A673 (cell line): Measurements from ENCODE around the gene ATRIP. TPM values are rescaled to one million over a fixed set of nuclear protein-coding genes. Genes with fewer than 3 reads are reported as not detected.

Experiments used
- BruUV-seq: library from RNA; stranded (reverse); fragments of 400-500 nt; replicated peaks from 2 replicates; lab custom pipeline; 2021; lab: Mats Ljungman, UMichigan
- CTCF ChIA-PET: fragments of 300-600 bp; sonication (Branson Sonifier 250); formaldehyde crosslinking; loops from one replicate; lab custom pipeline; 2022; ENCODE audit warnings: antibody characterized with exemption; lab: Charles Lee
- POLR2A ChIA-PET: fragments of 300-600 bp; sonication (Branson Sonifier 250); formaldehyde crosslinking; loops from one replicate; lab custom pipeline; 2022; ENCODE audit warnings: antibody characterized with exemption; ENCODE audit not compliant: low non-redundant PET; lab: Charles Lee
- DNase-seq: peaks from one replicate; pipeline ENCODE4 v3.0.0-alpha.2; 2015; ENCODE audit warnings: low spot score
- H3K27ac ChIP-seq: fragments of 200-600 bp; sonication (generic); 2 replicates; pipeline ENCODE4 v1.5.1; 2016; ENCODE audit warnings: mixed run types, low read depth, mild to moderate bottlenecking, mixed read lengths, antibody characterized with exemption, low read length; ENCODE audit not compliant: poor library complexity, severe bottlenecking
- H3K27me3 ChIP-seq: fragments of 200-600 bp; sonication (generic); replicated peaks from 2 replicates; pipeline ENCODE4 v1.6.1; 2017; ENCODE audit warnings: mixed run types, low read depth, mild to moderate bottlenecking, mixed read lengths, antibody characterized with exemption, low read length; ENCODE audit not compliant: insufficient read depth, poor library complexity
- H3K36me3 ChIP-seq: fragments of 200-600 bp; sonication (generic); 2 replicates; pipeline ENCODE4 v1.6.1; 2016; ENCODE audit warnings: mixed run types, mild to moderate bottlenecking, mixed read lengths, antibody characterized with exemption, low read length; ENCODE audit not compliant: insufficient read depth, poor library complexity, severe bottlenecking
- H3K4me1 ChIP-seq: fragments of 200-600 bp; sonication (generic); 2 replicates; pipeline ENCODE4 v1.6.1; 2017; ENCODE audit warnings: mixed run types, mild to moderate bottlenecking, mixed read lengths, antibody characterized with exemption, low read length; ENCODE audit not compliant: insufficient read depth, poor library complexity, severe bottlenecking
- H3K4me3 ChIP-seq: fragments of 200-600 bp; sonication (generic); 2 replicates; pipeline ENCODE4 v1.5.1; 2016; ENCODE audit warnings: low read depth, mixed run types, mild to moderate bottlenecking, mixed read lengths, low read length; ENCODE audit not compliant: poor library complexity, severe bottlenecking
- H3K9me3 ChIP-seq: fragments of 200-600 bp; sonication (generic); 2 replicates; pipeline ENCODE4 v1.6.1; 2016; ENCODE audit warnings: mixed run types, low read depth, mild to moderate bottlenecking, mixed read lengths, antibody characterized with exemption, low read length; ENCODE audit not compliant: poor library complexity, severe bottlenecking
- EZH2 ChIP-seq: fragments of 200-600 bp; sonication (generic); IDR thresholded peaks from 2 replicates; pipeline ENCODE4 v1.6.1; 2017; ENCODE audit warnings: borderline replicate concordance, low read depth, mild to moderate bottlenecking, mixed read lengths, antibody characterized with exemption, low read length; ENCODE audit not compliant: poor library complexity, severe bottlenecking
- intact Hi-C: fragments of 100-400 bp; cut with micrococcal nuclease; formaldehyde crosslinking; loops from one replicate; pipeline ENCODE4 v1.10.0; 2022; ENCODE audit not compliant: unreplicated experiment
- total RNA-seq: library from RNA; stranded (reverse); gene quantifications from 2 replicates; pipeline ENCODE4 v1.2.3, GENCODE V29; 2021
- TF ChIP-seq, protein P1 (sequence below): fragments of 300-800, 200-600 bp; sonication (generic); conservative IDR thresholded peaks from 2 replicates; pipeline ENCODE4 v1.5.1; 2017; ENCODE audit warnings: low read depth, mild to moderate bottlenecking, antibody characterized with exemption, low read length, moderate library complexity, mixed read lengths

ATRIP gene
- total RNA-seq, 1 experiment from 2014 or later = 9.7 TPM

DNA sequence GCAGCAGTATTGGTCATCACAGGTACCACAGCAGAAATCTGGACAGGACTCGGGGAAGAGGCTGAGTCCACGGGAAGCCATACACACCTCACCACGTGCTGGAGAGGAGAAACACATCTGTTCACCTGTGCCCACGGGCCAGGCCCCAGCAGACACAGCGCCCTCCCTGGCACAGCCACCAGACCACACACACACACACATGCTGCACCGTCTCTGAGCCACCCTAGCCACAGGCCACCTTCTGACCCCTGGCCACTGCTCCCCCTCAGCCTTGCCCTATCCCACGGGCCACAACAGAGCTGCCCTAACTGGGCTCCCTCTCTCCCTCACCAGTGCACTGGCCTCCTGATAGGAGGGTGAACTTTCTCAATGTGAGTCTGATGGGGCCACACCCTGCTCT is 54.7 kb downstream of the ATRIP start:
- no peaks in the 10 kb centered on the region for H3K9me3 ChIP-seq
- TF ChIP-seq, protein P1, sequence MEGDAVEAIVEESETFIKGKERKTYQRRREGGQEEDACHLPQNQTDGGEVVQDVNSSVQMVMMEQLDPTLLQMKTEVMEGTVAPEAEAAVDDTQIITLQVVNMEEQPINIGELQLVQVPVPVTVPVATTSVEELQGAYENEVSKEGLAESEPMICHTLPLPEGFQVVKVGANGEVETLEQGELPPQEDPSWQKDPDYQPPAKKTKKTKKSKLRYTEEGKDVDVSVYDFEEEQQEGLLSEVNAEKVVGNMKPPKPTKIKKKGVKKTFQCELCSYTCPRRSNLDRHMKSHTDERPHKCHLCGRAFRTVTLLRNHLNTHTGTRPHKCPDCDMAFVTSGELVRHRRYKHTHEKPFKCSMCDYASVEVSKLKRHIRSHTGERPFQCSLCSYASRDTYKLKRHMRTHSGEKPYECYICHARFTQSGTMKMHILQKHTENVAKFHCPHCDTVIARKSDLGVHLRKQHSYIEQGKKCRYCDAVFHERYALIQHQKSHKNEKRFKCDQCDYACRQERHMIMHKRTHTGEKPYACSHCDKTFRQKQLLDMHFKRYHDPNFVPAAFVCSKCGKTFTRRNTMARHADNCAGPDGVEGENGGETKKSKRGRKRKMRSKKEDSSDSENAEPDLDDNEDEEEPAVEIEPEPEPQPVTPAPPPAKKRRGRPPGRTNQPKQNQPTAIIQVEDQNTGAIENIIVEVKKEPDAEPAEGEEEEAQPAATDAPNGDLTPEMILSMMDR = no peak
- no peak for TF ChIP-seq EZH2
- intact Hi-C loops = no loop called here
- BruUV-seq = no TSS peak
- no peaks in the 10 kb centered on the region for H3K27me3 ChIP-seq
- no peak overlapping the region for H3K4me3 ChIP-seq
- H3K4me1 ChIP-seq = peaks cover 5% of the 10 kb centered on the region
- no peak overlapping the region for H3K27ac ChIP-seq
- no peaks in the 10 kb centered on the region for H3K36me3 ChIP-seq
- CTCF ChIA-PET = no interaction called here
- DNase-seq = no peak
- POLR2A ChIA-PET = no interaction called here

DNA sequence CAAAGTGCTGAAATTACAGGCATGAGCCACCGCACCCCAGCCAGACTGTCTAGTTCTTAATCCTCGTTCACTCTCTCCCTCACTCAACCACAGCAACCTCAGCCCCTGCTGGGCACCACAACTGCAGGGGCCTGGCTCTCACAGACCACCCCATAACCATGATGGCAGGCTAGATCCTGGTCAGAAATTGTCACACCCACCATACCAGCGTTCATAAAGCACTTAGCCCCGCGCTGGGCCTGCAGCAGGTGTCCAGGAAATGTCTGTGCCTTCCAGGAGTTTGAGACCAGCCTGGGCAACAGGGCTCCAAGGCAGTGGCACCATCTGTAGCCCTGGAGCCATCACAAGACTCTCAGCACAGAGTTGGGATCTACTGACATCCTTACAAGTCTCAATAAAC is 55.6 kb downstream of the ATRIP start:
- no TSS peak for BruUV-seq
- H3K4me3 ChIP-seq = no peak overlapping the region
- no peaks in the 10 kb centered on the region for H3K27me3 ChIP-seq
- no peak for DNase-seq
- POLR2A ChIA-PET = no interaction called here
- no peak for TF ChIP-seq EZH2
- TF ChIP-seq, protein P1 = no peak
- intact Hi-C loops = no loop called here
- H3K36me3 ChIP-seq = no peaks in the 10 kb centered on the region
- H3K4me1 ChIP-seq = peaks cover 5% of the 10 kb centered on the region
- no peaks in the 10 kb centered on the region for H3K9me3 ChIP-seq
- CTCF ChIA-PET = no interaction called here
- no peak overlapping the region for H3K27ac ChIP-seq

DNA sequence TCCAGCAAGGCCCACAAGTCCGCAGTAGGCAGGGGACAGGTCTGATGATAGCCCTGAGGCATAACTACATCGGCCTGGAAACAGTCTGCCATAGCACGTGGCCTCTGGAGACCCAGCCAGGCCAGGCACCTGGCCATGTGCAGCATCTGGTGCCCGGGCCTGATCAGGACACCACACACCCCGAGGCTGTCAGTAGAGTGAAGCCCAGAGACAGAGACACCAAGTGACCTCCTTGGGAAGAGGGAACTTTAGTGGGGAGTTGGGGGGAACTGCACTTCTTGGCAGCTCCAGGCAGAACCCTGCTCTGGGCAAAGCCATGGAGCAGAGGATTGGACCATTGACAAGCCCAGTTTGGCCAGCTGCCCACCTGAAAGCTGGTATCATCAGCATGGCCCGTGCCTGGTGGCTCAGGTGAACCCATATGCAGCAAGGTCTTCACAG is 56.2 kb downstream of the ATRIP start:
- BruUV-seq = no TSS peak
- POLR2A ChIA-PET = no interaction called here

More for the DNA sequence above, 56.2 kb downstream of the ATRIP start:
- no peaks in the 10 kb centered on the region for H3K9me3 ChIP-seq
- H3K36me3 ChIP-seq = no peaks in the 10 kb centered on the region
- CTCF ChIA-PET = no interaction called here
- H3K4me3 ChIP-seq = no peak overlapping the region
- intact Hi-C loops = no loop called here
- TF ChIP-seq, protein P1 = no peak
- no peak for TF ChIP-seq EZH2
- no peak for DNase-seq
- H3K4me1 ChIP-seq = peaks cover 5% of the 10 kb centered on the region
- H3K27ac ChIP-seq = no peak overlapping the region
- no peaks in the 10 kb centered on the region for H3K27me3 ChIP-seq
